ENCODE data around the gene EMC9. TPM values are rescaled to one million over a fixed set of nuclear protein-coding genes. Genes with fewer than 3 reads are reported as not detected.
A peak's percentile ranks its signal among the peaks of the same experiment; 100 is the strongest.

Gene EMC9
- total RNA-seq, 1 donor from 2014 or later: 10.5 TPM

- no peak for TF ChIP-seq CTCF (IDR thresholded peaks at IDR 0.05)
- Histone ChIP-seq H3K36me3 (no peaks in the 10 kb centered on the region), H3K4me1 (peaks cover 6% of the 10 kb centered on the region), H3K9me3 (no peaks in the 10 kb centered on the region), H3K4me3 (no peak overlapping the region), H3K27me3 (no peaks in the 10 kb centered on the region), H3K27ac (no peak overlapping the region)
- intact Hi-C loops (cut with DNase I): no loop called here
- ATAC-seq: no peak
- DNase-seq: no peak
These were observed 11.9 kb downstream of the EMC9 start for GRCh38 chr14:24129410-24129998.

GRCh38 chr14:24127673-24128072 is 13.7 kb downstream of the EMC9 start:
- ATAC-seq (no peak), DNase-seq (no peak)
- peaks cover 17% of the 10 kb centered on the region for H3K36me3 ChIP-seq
- peaks cover 6% of the 10 kb centered on the region for H3K4me1 ChIP-seq
- intact Hi-C loops (cut with DNase I): no loop called here
- no peaks in the 10 kb centered on the region for H3K27me3 ChIP-seq
- H3K4me3 ChIP-seq: no peak overlapping the region
- H3K9me3 ChIP-seq: no peaks in the 10 kb centered on the region
- TF ChIP-seq CTCF (IDR thresholded peaks at IDR 0.05): no peak
- H3K27ac ChIP-seq: no peak overlapping the region

- intact Hi-C loops (cut with DNase I): no loop called here
- DNase-seq: no peak
- TF ChIP-seq CTCF (IDR thresholded peaks at IDR 0.05): no peak
These were observed 14.5 kb downstream of the EMC9 start for GRCh38 chr14:24126939-24127338.

GRCh38 chr14:24123424-24124417 is 17.7 kb downstream of the EMC9 start:
- no peaks in the 10 kb centered on the region for H3K9me3 ChIP-seq
- no peak for DNase-seq
- no peak overlapping the region for H3K4me3 ChIP-seq
- H3K27ac ChIP-seq: no peak overlapping the region
- ATAC-seq: peak; percentile 32
- peaks cover 57% of the 10 kb centered on the region for H3K36me3 ChIP-seq
- no peaks in the 10 kb centered on the region for H3K4me1 ChIP-seq
- TF ChIP-seq CTCF (IDR thresholded peaks at IDR 0.05): no peak
- intact Hi-C loops (cut with DNase I): no loop called here
- H3K27me3 ChIP-seq: no peaks in the 10 kb centered on the region

More at GRCh38 chr14:24126939-24127338, 14.5 kb downstream of the EMC9 start:
- Histone ChIP-seq H3K36me3 (peaks cover 24% of the 10 kb centered on the region), H3K9me3 (no peaks in the 10 kb centered on the region), H3K4me3 (no peak overlapping the region), H3K4me1 (peaks cover 6% of the 10 kb centered on the region), H3K27ac (no peak overlapping the region), H3K27me3 (no peaks in the 10 kb centered on the region)
- ATAC-seq: no peak

- Histone ChIP-seq H3K4me3 (no peak overlapping the region), H3K27ac (no peak overlapping the region), H3K36me3 (peaks cover 65% of the 10 kb centered on the region), H3K9me3 (no peaks in the 10 kb centered on the region), H3K4me1 (no peaks in the 10 kb centered on the region), H3K27me3 (no peaks in the 10 kb centered on the region)
- TF ChIP-seq CTCF (IDR thresholded peaks at IDR 0.05): no peak
- ATAC-seq (peak; percentile 7), DNase-seq (no peak)
- intact Hi-C loops (cut with DNase I): no loop called here
These were observed 18.5 kb downstream of the EMC9 start for GRCh38 chr14:24122898-24123297.
